ENCODE measurements around the gene SLC25A12.

DNA sequence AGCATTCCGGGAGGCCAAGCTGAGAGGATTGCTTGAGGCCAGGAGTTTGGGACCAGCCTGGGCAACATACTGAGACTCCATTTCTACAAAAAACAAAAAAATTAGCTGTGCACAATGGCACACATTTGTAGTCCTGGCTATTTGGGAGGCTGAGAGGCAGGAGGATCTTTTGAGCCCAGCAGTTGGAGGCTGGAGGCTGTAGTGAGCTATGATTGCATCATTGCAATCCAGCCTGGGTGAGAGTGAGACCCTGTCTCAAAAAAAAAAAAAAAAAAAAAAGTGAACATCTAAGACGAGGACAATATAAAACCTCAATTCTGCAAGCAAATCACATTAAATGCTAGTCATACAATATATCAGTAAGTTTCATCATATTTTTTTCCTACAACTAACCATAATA lies 25.4 kb upstream of the SLC25A12 start:
- TF ChIP-seq EP300 (IDR thresholded peaks at IDR 0.05) (no peak), POLR2A (IDR thresholded peaks at IDR 0.05) (no peak)
- TF ChIP-seq, protein P1, sequence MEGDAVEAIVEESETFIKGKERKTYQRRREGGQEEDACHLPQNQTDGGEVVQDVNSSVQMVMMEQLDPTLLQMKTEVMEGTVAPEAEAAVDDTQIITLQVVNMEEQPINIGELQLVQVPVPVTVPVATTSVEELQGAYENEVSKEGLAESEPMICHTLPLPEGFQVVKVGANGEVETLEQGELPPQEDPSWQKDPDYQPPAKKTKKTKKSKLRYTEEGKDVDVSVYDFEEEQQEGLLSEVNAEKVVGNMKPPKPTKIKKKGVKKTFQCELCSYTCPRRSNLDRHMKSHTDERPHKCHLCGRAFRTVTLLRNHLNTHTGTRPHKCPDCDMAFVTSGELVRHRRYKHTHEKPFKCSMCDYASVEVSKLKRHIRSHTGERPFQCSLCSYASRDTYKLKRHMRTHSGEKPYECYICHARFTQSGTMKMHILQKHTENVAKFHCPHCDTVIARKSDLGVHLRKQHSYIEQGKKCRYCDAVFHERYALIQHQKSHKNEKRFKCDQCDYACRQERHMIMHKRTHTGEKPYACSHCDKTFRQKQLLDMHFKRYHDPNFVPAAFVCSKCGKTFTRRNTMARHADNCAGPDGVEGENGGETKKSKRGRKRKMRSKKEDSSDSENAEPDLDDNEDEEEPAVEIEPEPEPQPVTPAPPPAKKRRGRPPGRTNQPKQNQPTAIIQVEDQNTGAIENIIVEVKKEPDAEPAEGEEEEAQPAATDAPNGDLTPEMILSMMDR (IDR thresholded peaks at IDR 0.05) = no peak
